Activated T-helper 2 cell treated with anti-CD3 and anti-CD28 coated beads, Interferon-gamma antibody, Interleukin-2, Interleukin-4, amounts not matched to agents 10 μg/mL and 5 μg/mL and 100 μg/mL, durations not matched to agents 14 hours and 24 hours and 36 hours (primary cell): Measurements from ENCODE around the gene SPAG9. TPM values are rescaled to one million over a fixed set of nuclear protein-coding genes. Genes with fewer than 3 reads are reported as not detected.
"Not testable (repeated sequence)": the region's sequence is repeated elsewhere in the genome, so short reads cannot be mapped to it uniquely, and the experiment has no call there.

Experiments used
- DNase-seq: peaks from one replicate; pipeline ENCODE4 v3.0.0; 2021; ENCODE audit warnings: low spot score
- H3K27ac Mint-ChIP-seq: one replicate; pipeline ENCODE4 v1.8.0; 2021; ENCODE audit warnings: mixed read lengths
- H3K27me3 Mint-ChIP-seq: one replicate; pipeline ENCODE4 v1.8.0; 2021; ENCODE audit warnings: low read depth, mixed read lengths
- H3K36me3 Mint-ChIP-seq: one replicate; pipeline ENCODE4 v1.8.0; 2021; ENCODE audit warnings: low read depth, mixed read lengths
- H3K4me1 Mint-ChIP-seq: one replicate; pipeline ENCODE4 v1.8.0; 2021; ENCODE audit warnings: low read depth, mixed read lengths
- H3K4me3 Mint-ChIP-seq: one replicate; pipeline ENCODE4 v1.8.0; 2021; ENCODE audit warnings: low read depth, mild to moderate bottlenecking, moderate library complexity, mixed read lengths
- H3K9me3 Mint-ChIP-seq: one replicate; pipeline ENCODE4 v1.8.0; 2021; ENCODE audit warnings: mixed read lengths
- intact Hi-C: fragments of 100-400 bp; cut with micrococcal nuclease; formaldehyde crosslinking; loops from one replicate; pipeline ENCODE4 v1.15.1; 2023
- total RNA-seq: library from RNA; stranded (reverse); gene quantifications from 2 replicates; pipeline ENCODE4 v1.2.3, GENCODE V29; 2022

Gene SPAG9
- total RNA-seq, 1 donor from 2014 or later, result 48.1 TPM

- no peak for DNase-seq
- H3K4me1 Mint-ChIP-seq, result peaks cover 16% of the 10 kb centered on the region
- no peak overlapping the region for H3K4me3 Mint-ChIP-seq
- H3K27ac Mint-ChIP-seq, result no peak overlapping the region
- no peaks in the 10 kb centered on the region for H3K27me3 Mint-ChIP-seq
- intact Hi-C loops, result loop anchor here (5.0 kb wide), 1 partner anchor 42 kb away; the partner anchor contains the start of gene NME2
- H3K9me3 Mint-ChIP-seq, result no peaks in the 10 kb centered on the region
- no peaks in the 10 kb centered on the region for H3K36me3 Mint-ChIP-seq
These were observed 4.2 kb upstream of the SPAG9 start for GRCh38 chr17:51124640-51125503.

GRCh38 chr17:51122473-51123115, 1.9 kb upstream of the SPAG9 start:
- not testable (repeated sequence) for H3K36me3 Mint-ChIP-seq, DNase-seq, H3K4me3 Mint-ChIP-seq, H3K27me3 Mint-ChIP-seq, H3K9me3 Mint-ChIP-seq
- peaks cover 33% of the 10 kb centered on the region for H3K4me1 Mint-ChIP-seq
- H3K27ac Mint-ChIP-seq, result peak overlapping the region; percentile 99
- intact Hi-C loops, result loop anchor here (5.0 kb wide), 1 partner anchor 45 kb away; the partner anchor contains the start of gene NME2

- Mint-ChIP-seq H3K27me3 (no peaks in the 10 kb centered on the region), H3K36me3 (peaks cover 8% of the 10 kb centered on the region)
These were observed 1.2 kb upstream of the SPAG9 start for GRCh38 chr17:51121620-51122472.

GRCh38 chr17:51120357-51120738, 320 bp downstream of the SPAG9 start:
- intact Hi-C loops, result loop anchor here (2.0 to 5.0 kb wide), 3 partner anchors 36 to 254 kb away; partner anchors contain the start of genes NME2 and TOB1
- Mint-ChIP-seq H3K4me1 (peaks cover 44% of the 10 kb centered on the region), H3K27me3 (no peaks in the 10 kb centered on the region), H3K4me3 (peak overlapping the region; percentile 93), H3K9me3 (no peaks in the 10 kb centered on the region), H3K36me3 (peaks cover 10% of the 10 kb centered on the region), H3K27ac (peak overlapping the region; percentile 96)
- no peak for DNase-seq

More at GRCh38 chr17:51121620-51122472, 1.2 kb upstream of the SPAG9 start:
- DNase-seq, result peak; percentile 60
- H3K4me1 Mint-ChIP-seq, result peaks cover 38% of the 10 kb centered on the region
- peak overlapping the region; percentile 89 for H3K4me3 Mint-ChIP-seq
- intact Hi-C loops, result loop anchor here (1.0 to 5.0 kb wide), 6 partner anchors 25 to 255 kb away; partner anchors contain the start of genes MBTD1, NME1, NME2 and TOB1
- peak overlapping the region; percentile 99 for H3K27ac Mint-ChIP-seq
- no peaks in the 10 kb centered on the region for H3K9me3 Mint-ChIP-seq

GRCh38 chr17:51119415-51120356, 982 bp downstream of the SPAG9 start:
- H3K9me3 Mint-ChIP-seq, result no peaks in the 10 kb centered on the region
- H3K27me3 Mint-ChIP-seq, result no peaks in the 10 kb centered on the region
- peak; percentile 44 for DNase-seq
- intact Hi-C loops, result loop anchor here (2.0 to 5.0 kb wide), 3 partner anchors 35 to 253 kb away; partner anchors contain the start of genes NME2 and TOB1
- H3K27ac Mint-ChIP-seq, result peak overlapping the region; percentile 96
- peaks cover 10% of the 10 kb centered on the region for H3K36me3 Mint-ChIP-seq
- peaks cover 44% of the 10 kb centered on the region for H3K4me1 Mint-ChIP-seq
- H3K4me3 Mint-ChIP-seq, result peak overlapping the region; percentile 93

GRCh38 chr17:51118330-51119195, 2.1 kb downstream of the SPAG9 start:
- DNase-seq, result no peak
- H3K9me3 Mint-ChIP-seq, result no peaks in the 10 kb centered on the region
- peak overlapping the region; percentile 35 for H3K27ac Mint-ChIP-seq
- H3K27me3 Mint-ChIP-seq, result no peaks in the 10 kb centered on the region
- peaks cover 10% of the 10 kb centered on the region for H3K36me3 Mint-ChIP-seq
- peak overlapping the region; percentile 93 for H3K4me3 Mint-ChIP-seq
- H3K4me1 Mint-ChIP-seq, result peaks cover 44% of the 10 kb centered on the region
- intact Hi-C loops, result no loop called here

- no peak overlapping the region for H3K27ac Mint-ChIP-seq
These were observed 5.5 kb downstream of the SPAG9 start for GRCh38 chr17:51115179-51115578.

GRCh38 chr17:51112303-51113222, 8.1 kb downstream of the SPAG9 start:
- intact Hi-C loops, H3K27ac Mint-ChIP-seq, H3K27me3 Mint-ChIP-seq, DNase-seq, H3K36me3 Mint-ChIP-seq, H3K4me3 Mint-ChIP-seq, H3K9me3 Mint-ChIP-seq: not testable (repeated sequence)
- peaks cover 11% of the 10 kb centered on the region for H3K4me1 Mint-ChIP-seq

More at GRCh38 chr17:51115179-51115578, 5.5 kb downstream of the SPAG9 start:
- intact Hi-C loops, result no loop called here
- Mint-ChIP-seq H3K4me1 (peaks cover 28% of the 10 kb centered on the region), H3K4me3 (no peak overlapping the region), H3K9me3 (no peaks in the 10 kb centered on the region), H3K27me3 (no peaks in the 10 kb centered on the region), H3K36me3 (peaks cover 15% of the 10 kb centered on the region)
- DNase-seq, result no peak

- no peak for DNase-seq
- Mint-ChIP-seq H3K36me3 (peaks cover 4% of the 10 kb centered on the region), H3K4me3 (no peak overlapping the region), H3K9me3 (no peaks in the 10 kb centered on the region), H3K27ac (no peak overlapping the region), H3K4me1 (peaks cover 5% of the 10 kb centered on the region), H3K27me3 (no peaks in the 10 kb centered on the region)
- intact Hi-C loops, result no loop called here
These were observed 12.9 kb downstream of the SPAG9 start for GRCh38 chr17:51107778-51108177.

GRCh38 chr17:51103451-51103850, 17.2 kb downstream of the SPAG9 start:
- Mint-ChIP-seq H3K9me3 (no peaks in the 10 kb centered on the region), H3K36me3 (peaks cover 3% of the 10 kb centered on the region), H3K27ac (no peak overlapping the region), H3K4me3 (no peak overlapping the region), H3K27me3 (no peaks in the 10 kb centered on the region), H3K4me1 (peaks cover 5% of the 10 kb centered on the region)
- intact Hi-C loops, result no loop called here
- DNase-seq, result no peak
